Body of pancreas (tissue), 4 donors: Measurements from ENCODE around the gene DNAAF6.

ENCODE experiments used
- CTCF ChIP-seq, 7 experiments: fragments of 450-650 bp in 4 of 7; fragments of 200-600 bp in 3 of 7; sonication (generic) in 3 of 7; IDR thresholded peaks; one replicate each; pipeline ENCODE4 v1.5.1; 2016 to 2019; ENCODE audit warnings: antibody characterized with exemption in 7 of 7
- POLR2A ChIP-seq, 3 donors: fragments of 450-650 bp; IDR thresholded peaks; one replicate each; pipeline ENCODE4 v1.6.1; 2016; ENCODE audit warnings: antibody characterized with exemption in 3 of 3, mild to moderate bottlenecking in 2 of 3

GRCh38 chrX:107288676-107289075, 82.3 kb downstream of the DNAAF6 start:
- TF ChIP-seq CTCF (IDR thresholded peaks at IDR 0.05) (no peak), POLR2A (IDR thresholded peaks at IDR 0.05) (no peak)
